ENCODE results near the gene DUSP6. TPM values are rescaled to one million over a fixed set of nuclear protein-coding genes. Genes with fewer than 3 reads are reported as not detected.

The DUSP6 gene
- total and polyA plus RNA-seq, 2 donors (not counting 1 experiment from before 2014, with no cell fraction given) = 3.2 to 42.2 TPM

- Histone ChIP-seq H3K36me3 (replicated peaks in 1 of 2; ENCODE audit: control extremely low read depth in 1 of 2, control insufficient read depth in 1 of 2, extremely low read depth in 1 of 2, insufficient read depth in 2 of 2, low read length in 1 of 2) (no peaks in the 10 kb centered on the region), H3K27ac (ENCODE audit: low read length in 2 of 2) (peak overlapping the region; percentile 82 to 87), H4K20me1 (ENCODE audit: control insufficient read depth, insufficient read depth, low read length, poor library complexity, severe bottlenecking) (peaks cover 7% of the 10 kb centered on the region), H3K9ac (ENCODE audit: low read length) (peak overlapping the region; percentile 78), H3K4me1 (ENCODE audit: control insufficient read depth in 2 of 2, insufficient read depth in 2 of 2, low read length in 2 of 2) (peaks cover 55 to 63% of the 10 kb centered on the region in 2 donors), H3K4me2 (replicated peaks; ENCODE audit: low read depth, low read length, poor library complexity, severe bottlenecking) (peak overlapping the region; percentile 95), H3K27me3 (replicated peaks in 1 of 4; ENCODE audit: control extremely low read depth in 1 of 4, control insufficient read depth in 3 of 4, insufficient read depth in 4 of 4, low read length in 3 of 4) (no peaks in the 10 kb centered on the region), H3K79me2 (ENCODE audit: control insufficient read depth, insufficient read depth, low read length) (peaks cover 12% of the 10 kb centered on the region), H2AFZ (ENCODE audit: insufficient read depth, low read depth, low read length, poor library complexity, severe bottlenecking) (peak overlapping the region; percentile 79), H3K9me3 (ENCODE audit: control extremely low read depth in 1 of 3, control insufficient read depth in 2 of 3, insufficient read depth in 1 of 3, low read length in 2 of 3) (no peaks in the 10 kb centered on the region), H3K4me3 (ENCODE audit: control extremely low read depth in 1 of 5, extremely low read depth in 1 of 5, insufficient read depth in 1 of 5, low read depth in 2 of 5, low read length in 4 of 5) (peak overlapping the region; percentile 63 to 94 (median 78))
- ATAC-seq (ENCODE audit: low read depth) (no peak), DNase-seq (peak; percentile 64)
- WGBS (ENCODE audit: insufficient coverage) = 3% methylated on average over 48 of the region's 51 CpGs
- Mint-ChIP-seq H3K27ac (peak overlapping the region; percentile 86), H3K27me3 (no peaks in the 10 kb centered on the region), H3K4me3 (peak overlapping the region; percentile 97), H3K9me3 (ENCODE audit: insufficient read depth) (no peaks in the 10 kb centered on the region), H3K4me1 (peaks cover 85% of the 10 kb centered on the region)
- POLR2A ChIA-PET = interaction anchor here (0.6 to 0.7 kb wide), 2 partner anchors 174 to 344 kb away, joined by 4 read pairs; no protein-coding TSS in a partner anchor
- intact Hi-C loops (cut with micrococcal nuclease) = loop anchor here (1.0 to 5.0 kb wide), 4 partner anchors 116 to 406 kb away; partner anchors contain the start of genes ATP2B1 and POC1B
- CTCF ChIA-PET = interaction anchor here (1.6 to 1.9 kb wide), 2 partner anchors 76 to 111 kb away, joined by 3 to 7 read pairs; no protein-coding TSS in a partner anchor
- TF ChIP-seq CTCF (IDR thresholded peaks at IDR 0.05) (no peak), EZH2 (IDR thresholded peaks at IDR 0.05; ENCODE audit: borderline replicate concordance, insufficient read depth, low read depth, low read length, poor library complexity, severe bottlenecking) (no peak)
These were observed 1.4 kb downstream of the DUSP6 start for GRCh38 chr12:89350630-89351488.

- Histone ChIP-seq H3K4me2 (replicated peaks; ENCODE audit: low read depth, low read length, poor library complexity, severe bottlenecking) (peak overlapping the region; percentile 95), H3K27ac (ENCODE audit: low read length in 2 of 2) (peak overlapping the region; percentile 82 to 87), H3K9me3 (ENCODE audit: control extremely low read depth in 1 of 3, control insufficient read depth in 2 of 3, insufficient read depth in 1 of 3, low read length in 2 of 3) (no peaks in the 10 kb centered on the region), H2AFZ (ENCODE audit: insufficient read depth, low read depth, low read length, poor library complexity, severe bottlenecking) (peak overlapping the region; percentile 79), H3K9ac (ENCODE audit: low read length) (peak overlapping the region; percentile 78), H3K4me1 (ENCODE audit: control insufficient read depth in 2 of 2, insufficient read depth in 2 of 2, low read length in 2 of 2) (peaks cover 55 to 63% of the 10 kb centered on the region in 2 donors), H3K36me3 (replicated peaks in 1 of 2; ENCODE audit: control extremely low read depth in 1 of 2, control insufficient read depth in 1 of 2, extremely low read depth in 1 of 2, insufficient read depth in 2 of 2, low read length in 1 of 2) (no peaks in the 10 kb centered on the region), H4K20me1 (ENCODE audit: control insufficient read depth, insufficient read depth, low read length, poor library complexity, severe bottlenecking) (peaks cover 7% of the 10 kb centered on the region), H3K4me3 (ENCODE audit: control extremely low read depth in 1 of 5, extremely low read depth in 1 of 5, insufficient read depth in 1 of 5, low read depth in 2 of 5, low read length in 4 of 5) (peak overlapping the region; percentile 63 to 94 (median 78)), H3K27me3 (replicated peaks in 1 of 4; ENCODE audit: control extremely low read depth in 1 of 4, control insufficient read depth in 3 of 4, insufficient read depth in 4 of 4, low read length in 3 of 4) (no peaks in the 10 kb centered on the region), H3K79me2 (ENCODE audit: control insufficient read depth, insufficient read depth, low read length) (peaks cover 12% of the 10 kb centered on the region)
- DNase-seq (no peak), ATAC-seq (ENCODE audit: low read depth) (no peak)
- Mint-ChIP-seq H3K9me3 (ENCODE audit: insufficient read depth) (no peaks in the 10 kb centered on the region), H3K27ac (peak overlapping the region; percentile 86), H3K4me1 (peaks cover 85% of the 10 kb centered on the region), H3K4me3 (peak overlapping the region; percentile 97), H3K27me3 (no peaks in the 10 kb centered on the region)
- intact Hi-C loops (cut with micrococcal nuclease) = loop anchor here (5.0 kb wide), 3 partner anchors 117 to 407 kb away; partner anchors contain the start of gene ATP2B1
- TF ChIP-seq CTCF (IDR thresholded peaks at IDR 0.05) (no peak), EZH2 (IDR thresholded peaks at IDR 0.05; ENCODE audit: borderline replicate concordance, insufficient read depth, low read depth, low read length, poor library complexity, severe bottlenecking) (no peak)
- CTCF ChIA-PET = no interaction called here
- 6% methylated on average over 5 of the region's 7 CpGs for WGBS (ENCODE audit: insufficient coverage)
- POLR2A ChIA-PET = interaction anchor here (0.6 to 0.7 kb wide), 2 partner anchors 175 to 344 kb away, joined by 4 read pairs; no protein-coding TSS in a partner anchor
These were observed 2.1 kb downstream of the DUSP6 start for GRCh38 chr12:89350260-89350629.
